Activated CD8-positive, alpha-beta memory T cell treated with anti-CD3 and anti-CD28 coated beads, Interleukin-2, amount 50 U/mL, for 24 hours (primary cell): ENCODE measurements around the gene OR5L2.
"Not testable (repeated sequence)": the region's sequence is repeated elsewhere in the genome, so short reads cannot be mapped to it uniquely, and the experiment has no call there.

ENCODE experiments used
- DNase-seq: peaks from one replicate; pipeline ENCODE4 v3.0.0-alpha.2; 2020; ENCODE audit errors: extremely low read depth

OR5L2 gene

DNA sequence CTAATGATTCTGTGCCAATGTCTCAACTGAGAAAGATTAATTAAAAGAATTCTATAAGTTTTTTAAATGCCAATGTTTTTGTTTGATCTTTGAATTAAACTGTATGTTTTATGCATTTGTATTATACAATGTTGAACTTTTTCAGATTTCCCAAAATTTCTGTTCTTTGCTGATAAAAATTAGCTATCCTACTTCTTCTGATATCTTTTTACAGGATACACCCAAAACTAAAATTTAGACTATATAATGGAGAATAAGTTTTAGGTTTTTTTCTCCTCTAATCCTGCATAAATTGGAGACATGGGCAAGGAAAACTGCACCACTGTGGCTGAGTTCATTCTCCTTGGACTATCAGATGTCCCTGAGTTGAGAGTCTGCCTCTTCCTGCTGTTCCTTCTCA, at the start of gene OR5L2:
TSS of gene OR5L2 (plus strand) at position 301 of the 400 bp plus-strand sequence. CDS start at position 301, 0 bp downstream.
- no peak for DNase-seq

DNA sequence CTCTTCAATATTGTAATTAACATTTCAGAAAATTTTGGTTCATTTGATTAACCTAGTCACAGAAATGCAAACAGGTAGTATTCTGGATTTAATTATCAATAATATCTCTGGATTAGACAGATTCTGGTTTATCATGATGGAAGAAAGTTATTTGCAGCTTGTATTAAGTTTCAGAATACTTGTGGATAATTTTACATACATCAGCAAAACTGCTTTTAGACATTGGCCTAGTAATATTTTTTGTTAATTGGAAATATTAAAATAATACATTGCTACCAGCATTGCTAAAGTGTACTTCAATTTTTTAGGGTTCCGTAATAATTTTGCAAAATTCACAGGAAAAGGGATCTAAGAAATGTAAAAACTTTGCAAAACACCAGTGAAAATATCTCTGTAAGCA, 35.4 kb upstream of the OR5L2 start:
- DNase-seq: no peak

DNA sequence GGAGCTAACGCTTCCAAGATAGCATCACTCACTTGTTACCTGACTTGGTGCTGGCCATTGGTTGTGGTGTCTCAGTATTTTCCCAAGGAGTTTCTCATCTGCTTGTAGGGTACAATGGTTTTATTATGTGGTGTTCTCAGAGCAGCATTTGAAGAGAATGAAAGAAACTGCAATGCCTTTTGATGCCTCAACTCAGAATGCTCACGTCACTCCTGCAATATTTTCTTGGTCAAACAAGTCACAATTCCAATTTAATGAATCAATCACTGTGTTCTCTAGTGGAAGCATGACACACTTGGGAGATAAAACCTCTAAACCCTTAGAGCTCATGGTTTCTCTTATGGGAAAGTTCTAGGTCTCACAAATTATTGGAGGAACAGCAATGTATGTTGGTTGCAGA, 33.7 kb upstream of the OR5L2 start:
- no peak for DNase-seq

DNA sequence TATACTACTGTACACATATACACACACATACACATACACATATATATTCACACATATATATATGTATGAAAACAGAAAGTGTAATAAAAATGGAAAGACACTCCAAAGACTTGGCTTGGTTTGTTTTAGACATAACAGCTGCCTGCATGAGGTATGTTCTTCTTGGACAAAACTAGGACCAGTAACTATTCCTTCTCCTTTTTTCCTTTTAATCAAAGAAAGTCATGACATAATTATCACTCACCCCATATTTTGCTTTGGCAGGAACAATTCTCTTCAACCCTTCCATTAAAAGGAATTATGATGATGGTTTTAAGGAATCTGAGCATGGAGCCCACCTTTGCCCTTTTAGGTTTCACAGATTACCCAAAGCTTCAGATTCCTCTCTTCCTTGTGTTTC, 31.8 kb upstream of the OR5L2 start, which contains the start of gene OR5D14:
TSS of gene OR5D14 (plus strand) at position 301 of the 400 bp plus-strand sequence. CDS start at position 301, 0 bp downstream.
- no peak for DNase-seq

DNA sequence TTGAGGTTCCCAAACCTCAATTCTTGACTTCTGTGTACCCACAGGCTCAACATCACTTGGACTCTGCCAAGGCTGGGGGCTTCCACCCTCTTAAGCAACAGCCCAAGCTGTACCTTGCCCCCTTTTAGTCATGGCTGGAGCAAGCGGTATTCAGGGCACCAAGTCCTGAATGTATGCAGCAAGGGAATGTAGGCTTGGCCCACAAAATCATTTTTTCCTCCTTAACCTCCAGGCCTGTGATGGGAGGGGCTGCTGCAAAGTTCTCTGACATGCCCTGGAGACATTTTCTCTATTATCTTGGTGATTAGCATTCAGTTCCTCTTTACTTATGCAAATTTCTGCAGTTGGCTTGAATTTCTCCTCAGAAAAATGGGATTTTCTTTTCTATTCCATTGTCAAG, 20.8 kb upstream of the OR5L2 start:
- no peak for DNase-seq

DNA sequence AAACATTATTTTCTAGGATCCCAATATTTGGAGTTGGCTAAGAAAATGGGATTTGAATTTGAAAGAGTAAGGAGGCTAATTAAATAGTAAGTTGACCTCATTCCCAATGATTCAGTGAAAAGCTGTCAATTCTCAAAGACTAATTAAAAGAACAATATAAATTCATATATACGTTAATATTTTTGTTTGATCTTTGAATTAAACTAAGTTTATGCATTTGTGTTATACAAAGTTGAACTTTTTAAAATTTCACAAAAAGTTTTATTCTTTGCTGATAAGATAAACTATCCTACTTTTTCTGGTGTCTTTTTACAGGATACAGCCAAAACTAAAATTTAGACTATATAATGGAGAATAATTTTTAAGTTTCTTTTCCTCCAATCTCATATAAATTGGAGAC, 16.0 kb upstream of the OR5L2 start, which contains the start of gene OR5L1:
TSS of gene OR5L1 (plus strand) at position 301 of the 400 bp plus-strand sequence. CDS start 100 bp downstream, outside the sequence.
- no peak for DNase-seq

DNA sequence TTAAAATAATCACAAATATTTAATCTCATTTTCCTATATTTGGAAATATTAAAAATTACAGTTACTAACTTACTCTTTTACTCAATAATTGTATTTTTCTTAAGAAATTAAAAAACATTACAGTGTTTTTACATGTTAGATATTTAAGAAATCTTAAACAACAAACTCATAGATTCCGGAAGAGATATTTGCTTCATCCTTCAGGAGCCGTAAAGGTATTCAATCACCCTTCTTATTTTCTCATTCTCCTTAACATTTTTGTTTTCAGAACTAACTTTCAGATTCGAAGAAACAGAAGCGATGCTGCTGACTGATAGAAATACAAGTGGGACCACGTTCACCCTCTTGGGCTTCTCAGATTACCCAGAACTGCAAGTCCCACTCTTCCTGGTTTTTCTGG, 7.7 kb upstream of the OR5L2 start, which contains the start of gene OR5D18:
TSS of gene OR5D18 (plus strand) at position 301 of the 400 bp plus-strand sequence. CDS start at position 301, 0 bp downstream.
- no peak for DNase-seq

DNA sequence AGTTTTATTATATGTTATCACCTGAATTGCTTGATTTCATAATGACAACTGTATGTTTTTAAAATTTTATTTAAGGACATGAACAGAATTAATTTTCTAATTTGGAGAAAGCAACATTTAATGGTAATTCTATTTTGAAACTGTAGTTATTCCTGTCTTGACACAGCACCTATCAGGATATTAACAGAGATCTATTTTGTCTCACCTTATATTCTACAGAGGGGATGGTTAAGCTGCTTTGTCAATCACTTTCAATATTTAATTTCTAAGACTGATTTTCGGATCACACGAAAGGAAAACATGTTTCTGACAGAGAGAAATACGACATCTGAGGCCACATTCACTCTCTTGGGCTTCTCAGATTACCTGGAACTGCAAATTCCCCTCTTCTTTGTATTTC, 11.4 kb downstream of the OR5L2 start, which contains the start of gene OR5D16:
TSS of gene OR5D16 (plus strand) at position 301 of the 400 bp plus-strand sequence. CDS start at position 301, 0 bp downstream.
- no peak for DNase-seq

DNA sequence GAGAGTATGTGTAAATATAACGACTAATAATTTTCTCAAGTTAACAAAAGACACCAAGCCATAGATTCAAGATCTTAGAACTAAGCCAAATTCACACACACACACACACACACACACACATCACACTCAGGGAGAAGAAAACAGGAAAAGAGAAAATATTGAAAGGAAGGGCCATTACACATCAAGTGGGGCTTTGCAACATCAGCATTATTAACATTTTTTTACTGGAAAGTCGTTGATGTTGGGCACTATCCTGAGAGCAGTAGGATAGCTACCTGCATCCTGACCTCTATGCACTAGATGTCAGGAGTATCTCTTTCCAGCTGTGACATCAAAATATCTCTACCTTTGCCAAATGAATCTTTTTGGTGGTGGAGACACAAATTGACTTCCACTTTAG, 20.4 kb downstream of the OR5L2 start:
- no peak for DNase-seq

DNA sequence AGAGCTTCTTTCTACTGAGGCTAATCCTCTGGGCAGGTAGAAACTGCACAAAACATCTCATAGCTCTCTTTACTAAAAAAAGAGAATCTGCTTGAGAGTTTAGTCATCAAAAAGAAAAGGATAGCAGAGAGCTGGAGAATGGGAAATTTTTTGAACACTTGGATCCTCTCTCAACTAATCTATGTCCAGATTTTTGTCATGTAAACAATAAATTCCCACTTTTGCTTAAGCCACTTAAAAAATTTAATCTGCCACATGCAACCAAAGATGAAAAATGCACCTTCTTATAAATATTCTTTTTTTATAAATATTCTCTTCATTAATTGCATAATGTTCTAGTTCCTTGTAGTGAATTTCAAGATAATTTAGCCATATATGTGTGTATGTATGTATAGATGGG, 22.0 kb downstream of the OR5L2 start:
- DNase-seq: no peak

DNA sequence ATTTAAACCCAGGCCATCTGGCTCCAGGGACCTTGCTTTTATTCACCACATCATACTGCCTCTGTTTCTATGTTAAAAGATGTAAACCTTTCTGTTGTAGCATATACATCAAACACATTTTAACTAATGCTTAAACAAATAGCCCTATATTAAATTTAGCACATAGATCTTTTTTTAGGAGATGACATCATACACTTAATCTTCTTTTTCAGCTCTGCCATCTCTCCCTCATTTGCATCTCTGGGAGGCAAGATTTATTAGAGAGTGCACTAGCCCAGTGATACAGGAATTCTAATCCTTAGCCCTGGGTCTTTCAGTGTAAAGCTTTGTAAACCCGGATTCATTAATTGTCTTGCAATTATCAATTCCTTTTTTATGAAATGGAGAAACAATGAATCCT, 25.1 kb downstream of the OR5L2 start:
- no peak for DNase-seq

DNA sequence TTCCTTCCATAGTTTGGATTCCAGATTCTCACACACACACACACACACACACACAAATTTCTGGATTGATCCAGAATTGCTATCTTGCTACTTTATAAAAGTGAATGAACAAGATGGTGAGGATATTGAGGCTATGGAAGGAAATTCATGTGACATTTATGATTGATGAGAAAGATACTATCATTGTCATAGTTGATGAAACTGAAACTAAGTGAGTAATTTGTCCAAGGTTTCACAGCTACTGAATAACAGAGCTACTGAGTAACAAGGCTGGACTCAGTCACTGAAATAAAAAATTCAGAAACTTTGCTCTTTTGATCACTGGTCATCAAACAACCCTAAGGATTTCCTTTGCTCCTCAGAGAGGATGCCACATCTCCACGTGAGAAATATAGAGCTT, 27.7 kb downstream of the OR5L2 start:
- DNase-seq: no peak

DNA sequence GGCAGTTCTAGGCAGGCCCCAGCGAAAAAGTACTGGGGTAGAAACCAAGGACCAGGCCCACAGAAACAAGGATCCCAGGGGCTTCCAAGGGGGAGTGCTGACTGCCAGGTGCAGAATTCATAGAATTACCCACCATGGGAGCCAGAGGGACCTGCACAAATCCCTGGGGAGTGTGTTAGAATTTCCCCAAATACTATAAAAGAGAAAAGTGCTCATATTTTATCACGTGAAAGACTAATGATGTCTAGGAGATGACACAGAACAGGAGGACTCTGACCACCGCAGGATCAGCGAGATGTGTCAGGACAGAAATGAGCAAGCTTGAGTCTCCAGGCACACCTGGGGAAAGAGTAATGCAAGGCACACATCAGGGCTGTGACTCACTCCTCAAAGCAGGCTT, 40.3 kb downstream of the OR5L2 start:
- not testable (repeated sequence) for DNase-seq

DNA sequence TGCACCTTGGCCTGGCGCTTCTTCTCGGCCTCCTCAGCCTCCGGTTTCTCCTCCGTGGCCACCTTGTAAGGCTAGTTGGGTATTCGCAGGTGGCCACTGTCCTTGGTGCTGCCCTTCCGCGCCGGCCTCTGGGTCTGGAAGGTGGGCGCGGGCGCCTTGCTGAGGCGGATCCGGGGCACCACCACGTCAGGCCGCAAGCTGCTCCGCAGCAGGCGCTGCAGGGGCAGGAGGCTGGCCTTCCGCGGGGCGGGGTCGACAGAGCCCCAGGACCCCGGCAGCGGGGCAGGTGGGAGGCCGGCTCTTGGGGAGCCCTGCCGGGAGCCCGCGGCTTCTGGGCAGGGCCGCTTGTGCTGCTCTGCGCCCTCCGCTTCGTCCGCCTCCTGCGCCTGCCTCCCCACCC, 45.7 kb downstream of the OR5L2 start:
- not testable (repeated sequence) for DNase-seq

DNA sequence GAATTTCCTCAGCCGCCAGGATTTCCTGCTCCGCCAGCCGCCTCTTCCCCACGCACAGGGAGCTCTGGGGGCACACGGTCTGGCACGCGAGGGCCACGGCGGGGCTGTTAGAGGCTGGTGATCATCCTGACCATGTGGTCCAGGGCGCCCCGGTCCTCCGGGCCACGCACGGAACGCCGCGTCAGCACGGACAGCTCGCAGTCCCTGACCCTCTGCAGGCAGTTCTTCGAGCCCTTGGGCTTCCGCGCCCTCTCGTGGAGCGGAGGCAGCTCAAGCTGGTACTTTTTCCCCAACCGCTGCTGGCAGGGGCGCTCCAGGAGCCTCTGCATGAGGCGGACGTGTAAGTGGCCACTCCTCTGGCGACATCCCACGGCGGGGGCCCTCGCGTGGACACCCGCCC, 46.1 kb downstream of the OR5L2 start:
- DNase-seq: not testable (repeated sequence)
